Mesenchymal stem cell (in vitro differentiated cells and primary cell): ENCODE measurements around the gene NCS1.

Experiments used
- DNase-seq: peaks from one replicate; pipeline ENCODE4 v3.0.0-alpha.2; 2013
- H2AFZ ChIP-seq: one replicate; pipeline ENCODE4 v1.6.1; 2013; ENCODE audit warnings: low read depth, mild to moderate bottlenecking, control low read depth, inconsistent platforms, low read length, moderate library complexity
- H2AK5ac ChIP-seq: 2 replicates; pipeline ENCODE4 v1.6.1; 2013; ENCODE audit warnings: low read length, moderate library complexity, mild to moderate bottlenecking, inconsistent platforms; ENCODE audit not compliant: severe bottlenecking
- H2BK120ac ChIP-seq: one replicate; pipeline ENCODE4 v1.6.1; 2013; ENCODE audit warnings: low read depth, mild to moderate bottlenecking, inconsistent platforms, low read length, moderate library complexity
- H2BK12ac ChIP-seq, 2 experiments: one replicate each; pipeline ENCODE4 v1.6.1; 2013; ENCODE audit warnings: inconsistent platforms in 2 of 2, low read length in 2 of 2, mild to moderate bottlenecking in 2 of 2, moderate library complexity in 2 of 2, control low read depth in 1 of 2
- H2BK15ac ChIP-seq: one replicate; pipeline ENCODE4 v1.6.1; 2013; ENCODE audit warnings: mild to moderate bottlenecking, low read depth, inconsistent platforms; ENCODE audit not compliant: poor library complexity, severe bottlenecking
- H2BK5ac ChIP-seq: 2 replicates; pipeline ENCODE4 v1.6.1; 2013; ENCODE audit warnings: low read depth, mild to moderate bottlenecking, low read length, control low read depth, inconsistent platforms; ENCODE audit not compliant: poor library complexity, severe bottlenecking
- H3K14ac ChIP-seq, 2 experiments: one replicate each; pipeline ENCODE4 v1.6.1; 2013; ENCODE audit warnings: inconsistent platforms in 2 of 2, low read length in 2 of 2, control low read depth in 1 of 2, mild to moderate bottlenecking in 1 of 2, moderate library complexity in 1 of 2
- H3K18ac ChIP-seq, 2 experiments: one replicate each; pipeline ENCODE4 v1.6.1; 2013; ENCODE audit warnings: inconsistent platforms in 2 of 2, low read length in 2 of 2, control low read depth in 1 of 2, low read depth in 1 of 2, mild to moderate bottlenecking in 1 of 2
- H3K23ac ChIP-seq, 2 experiments: one replicate each; pipeline ENCODE4 v1.6.1; 2013; ENCODE audit warnings: inconsistent platforms in 2 of 2, low read length in 2 of 2, mild to moderate bottlenecking in 2 of 2, moderate library complexity in 2 of 2, control low read depth in 1 of 2
- H3K27ac ChIP-seq: 2 replicates; pipeline ENCODE4 v1.5.1; 2013; ENCODE audit warnings: mild to moderate bottlenecking, moderate library complexity, low read length, control low read depth, inconsistent platforms; ENCODE audit not compliant: poor library complexity, severe bottlenecking
- H3K27me3 ChIP-seq, 2 experiments: 2 replicates each; pipeline versions ENCODE4 v1.6.1 to v1.7.0; 2013; ENCODE audit warnings: low read length in 2 of 2, mild to moderate bottlenecking in 2 of 2, moderate library complexity in 2 of 2, control low read depth in 1 of 2, inconsistent platforms in 1 of 2; ENCODE audit not compliant: control insufficient read depth in 1 of 2, insufficient read depth in 1 of 2
- H3K36me3 ChIP-seq, 2 experiments: 2 replicates each; pipeline versions ENCODE4 v1.6.1 to v1.7.0; 2013; ENCODE audit warnings: low read length in 2 of 2, control low read depth in 1 of 2, inconsistent platforms in 1 of 2, low read depth in 1 of 2, mild to moderate bottlenecking in 1 of 2; ENCODE audit not compliant: insufficient read depth in 2 of 2, control insufficient read depth in 1 of 2
- H3K4ac ChIP-seq, 2 experiments: one replicate each; pipeline ENCODE4 v1.6.1; 2013; ENCODE audit warnings: inconsistent platforms in 2 of 2, low read length in 2 of 2, mild to moderate bottlenecking in 2 of 2, moderate library complexity in 2 of 2, control low read depth in 1 of 2, low read depth in 1 of 2
- H3K4me1 ChIP-seq: 2 replicates; pipeline ENCODE4 v1.6.1; 2013; ENCODE audit warnings: low read depth, low read length, control low read depth; ENCODE audit not compliant: control insufficient read depth, insufficient read depth
- H3K4me2 ChIP-seq: 2 replicates; pipeline ENCODE4 v1.6.1; 2013; ENCODE audit warnings: low read length, mild to moderate bottlenecking, inconsistent platforms; ENCODE audit not compliant: poor library complexity, severe bottlenecking
- H3K4me3 ChIP-seq, 2 experiments: 2 replicates each; pipeline versions ENCODE4 v1.5.1 to v1.7.0; 2013; ENCODE audit warnings: low read length in 2 of 2, mild to moderate bottlenecking in 2 of 2, control low read depth in 1 of 2, low read depth in 1 of 2; ENCODE audit not compliant: insufficient read depth in 1 of 2
- H3K79me1 ChIP-seq: replicated peaks from 2 replicates; pipeline ENCODE4 v1.6.1; 2013; ENCODE audit warnings: mild to moderate bottlenecking, control low read depth, low read length, inconsistent platforms; ENCODE audit not compliant: poor library complexity, severe bottlenecking
- H3K9ac ChIP-seq: 2 replicates; pipeline ENCODE4 v1.7.0; 2013; ENCODE audit warnings: mild to moderate bottlenecking, low read length, moderate library complexity
- H3K9me3 ChIP-seq: 2 replicates; pipeline ENCODE4 v1.7.0; 2013; ENCODE audit warnings: mild to moderate bottlenecking, low read length; ENCODE audit not compliant: control insufficient read depth
- H4K8ac ChIP-seq: one replicate; pipeline ENCODE4 v1.6.1; 2013; ENCODE audit warnings: inconsistent platforms, mild to moderate bottlenecking, low read length, moderate library complexity
- H4K91ac ChIP-seq: one replicate; pipeline ENCODE4 v1.6.1; 2013; ENCODE audit warnings: mild to moderate bottlenecking, low read length, inconsistent platforms
- whole genome bisulfite sequencing: methylation state at CpG from one replicate; pipeline ENCODE4 v1.1.7; 2013; ENCODE audit warnings: mixed read lengths; 5-methylcytosine and 5-hydroxymethylcytosine counted together

NCS1 gene

GRCh38 chr9:130204341-130204740 lies 32.1 kb downstream of the NCS1 start:
- Histone ChIP-seq H3K4me3 (no peak overlapping the region), H2BK12ac (no peak overlapping the region), H3K27ac (no peak overlapping the region), H2AFZ (no peak overlapping the region), H2BK15ac (no peak overlapping the region), H3K14ac (no peak overlapping the region), H3K4me1 (peaks cover 33% of the 10 kb centered on the region), H3K18ac (no peak overlapping the region), H3K79me1 (peaks cover 40% of the 10 kb centered on the region), H2BK5ac (no peak overlapping the region), H2BK120ac (no peak overlapping the region), H4K91ac (no peak overlapping the region), H4K8ac (no peak overlapping the region), H2AK5ac (no peak overlapping the region), H3K23ac (no peak overlapping the region), H3K4me2 (no peak overlapping the region), H3K27me3 (no peaks in the 10 kb centered on the region), H3K9me3 (no peaks in the 10 kb centered on the region), H3K36me3 (peaks cover 4 to 36% of the 10 kb centered on the region in 2 experiments), H3K9ac (no peak overlapping the region), H3K4ac (no peak overlapping the region)
- no peak for DNase-seq
- WGBS: 98% methylated on average over 5 of the region's 5 CpGs

GRCh38 chr9:130204959-130205358 lies 32.8 kb downstream of the NCS1 start:
- Histone ChIP-seq H2BK15ac (no peak overlapping the region), H2AK5ac (no peak overlapping the region), H2BK5ac (no peak overlapping the region), H4K91ac (no peak overlapping the region), H3K23ac (no peak overlapping the region), H4K8ac (no peak overlapping the region), H2AFZ (no peak overlapping the region), H3K79me1 (peaks cover 44% of the 10 kb centered on the region), H2BK12ac (no peak overlapping the region), H3K9me3 (no peaks in the 10 kb centered on the region), H3K18ac (no peak overlapping the region), H3K36me3 (peaks cover 4 to 36% of the 10 kb centered on the region in 2 experiments), H3K4me2 (no peak overlapping the region), H3K4me1 (peaks cover 35% of the 10 kb centered on the region), H2BK120ac (no peak overlapping the region), H3K9ac (no peak overlapping the region), H3K4ac (no peak overlapping the region), H3K4me3 (no peak overlapping the region), H3K14ac (no peak overlapping the region), H3K27ac (no peak overlapping the region), H3K27me3 (no peaks in the 10 kb centered on the region)
- WGBS: 83% methylated on average over 10 of the region's 12 CpGs
- DNase-seq: no peak

- DNase-seq: no peak
- Histone ChIP-seq H2AK5ac (no peak overlapping the region), H3K18ac (no peak overlapping the region), H3K23ac (no peak overlapping the region), H4K8ac (no peak overlapping the region), H3K9me3 (no peaks in the 10 kb centered on the region), H2BK120ac (no peak overlapping the region), H3K4me2 (no peak overlapping the region), H2BK5ac (no peak overlapping the region), H2AFZ (no peak overlapping the region), H3K4me1 (peaks cover 31% of the 10 kb centered on the region), H3K27ac (no peak overlapping the region), H3K36me3 (peaks cover 4 to 36% of the 10 kb centered on the region in 2 experiments), H3K14ac (no peak overlapping the region), H2BK15ac (no peak overlapping the region), H3K27me3 (no peaks in the 10 kb centered on the region), H3K9ac (no peak overlapping the region), H3K4ac (no peak overlapping the region), H2BK12ac (no peak overlapping the region), H3K79me1 (peaks cover 40% of the 10 kb centered on the region), H4K91ac (no peak overlapping the region), H3K4me3 (no peak overlapping the region)
- 94% methylated on average over 5 of the region's 5 CpGs for WGBS
Measured at GRCh38 chr9:130205912-130206311, 33.7 kb downstream of the NCS1 start.

GRCh38 chr9:130206579-130206978 lies 34.4 kb downstream of the NCS1 start:
- Histone ChIP-seq H3K9ac (no peak overlapping the region), H3K79me1 (peaks cover 38% of the 10 kb centered on the region), H3K14ac (no peak overlapping the region), H2BK15ac (no peak overlapping the region), H3K4me3 (no peak overlapping the region), H3K27ac (no peak overlapping the region), H3K9me3 (no peaks in the 10 kb centered on the region), H2AFZ (no peak overlapping the region), H4K8ac (no peak overlapping the region), H2BK5ac (no peak overlapping the region), H3K18ac (no peak overlapping the region), H3K4ac (no peak overlapping the region), H2AK5ac (no peak overlapping the region), H3K36me3 (peaks cover 10 to 37% of the 10 kb centered on the region in 2 experiments), H2BK120ac (no peak overlapping the region), H3K27me3 (no peaks in the 10 kb centered on the region), H2BK12ac (no peak overlapping the region), H4K91ac (no peak overlapping the region), H3K4me1 (peaks cover 31% of the 10 kb centered on the region), H3K4me2 (no peak overlapping the region), H3K23ac (no peak overlapping the region)
- DNase-seq: no peak
- 87% methylated on average over 16 of the region's 16 CpGs for WGBS
